Right lobe of liver (tissue), 6 donors: Measurements from ENCODE around the gene HPN. TPM values are rescaled to one million over a fixed set of nuclear protein-coding genes. Genes with fewer than 3 reads are reported as not detected.
A peak's percentile ranks its signal among the peaks of the same experiment; 100 is the strongest.

Source experiments
- ATAC-seq, 4 donors: fragments of 200-7000 bp; cut with Tn5 transposase; one replicate each; pipeline ENCODE4 v1.9.1; 2020; ENCODE audit warnings: mild to moderate bottlenecking in 4 of 4, moderate library complexity in 4 of 4
- DNase-seq, 3 donors: peaks; one replicate each; pipeline ENCODE4 v3.0.0-alpha.2; 2020
- H3K27ac ChIP-seq, 3 donors: fragments of 200-600 bp; one replicate each; pipeline ENCODE4 v1.8.0; 2022
- H3K27me3 ChIP-seq, 2 donors: fragments of 200-600 bp; one replicate each; pipeline ENCODE4 v1.8.0; 2022
- H3K36me3 ChIP-seq, 4 donors: fragments of 200-600 bp; sonication (generic) in 1 of 4; one replicate each; pipeline versions ENCODE4 v1.5.1 to v1.8.0; 2017 to 2022; ENCODE audit warnings: control low read depth in 1 of 4
- H3K4me1 ChIP-seq, 4 donors: fragments of 200-600 bp; sonication (generic) in 1 of 4; one replicate each; pipeline versions ENCODE4 v1.5.1 to v1.8.0; 2017 to 2022; ENCODE audit warnings: control low read depth in 1 of 4
- H3K4me3 ChIP-seq, 3 donors: fragments of 200-600 bp; one replicate each; pipeline ENCODE4 v1.8.0; 2022
- H3K9me3 ChIP-seq, 4 donors: fragments of 200-600 bp; sonication (generic) in 1 of 4; one replicate each; pipeline versions ENCODE4 v1.5.1 to v1.8.0; 2017 to 2022; ENCODE audit warnings: control low read depth in 1 of 4
- POLR2A ChIP-seq: fragments of 450-650 bp; IDR thresholded peaks from one replicate; pipeline ENCODE4 v1.6.1; 2017; ENCODE audit warnings: antibody characterized with exemption, mild to moderate bottlenecking
- WGBS: methylation state at CpG from one replicate; pipeline ENCODE4 v1.1.6; 2018; ENCODE audit warnings: low coverage, low lambda C conversion rate; ENCODE audit not compliant: insufficient coverage; ENCODE audit errors: missing lambda C conversion rate; 5-methylcytosine and 5-hydroxymethylcytosine counted together
- intact Hi-C, 2 donors: fragments of 100-400 bp; cut with DNase I; formaldehyde crosslinking; loops; one replicate each; pipeline versions ENCODE4 v1.11.2 to v1.14.1; 2022
- total RNA-seq, 6 experiments: library from RNA; depleted of rRNA in 2 of 6; stranded (reverse); fragments of >200 nt in 2 of 6; fragmentation: NEBNext Ultra II Directional in 3 of 6; extraction: Animal tissue kit (Norgen Biotek cat#: 25700) in 3 of 6; gene quantifications; one replicate each; pipeline versions ENCODE4 v1.1.0 to v1.2.4, GENCODE V29; 2016 to 2023
- TF ChIP-seq, protein P1 (sequence below), 4 donors: fragments of 200-600 bp in 3 of 4; fragments of 450-650 bp in 1 of 4; IDR thresholded peaks; one replicate each; pipeline versions ENCODE4 v1.5.1 to v1.8.0; 2016 to 2022; ENCODE audit warnings: antibody characterized with exemption in 4 of 4, mild to moderate bottlenecking in 2 of 4
- donor health status: DM: no; HTN: yes; CAD: no.
- donor health status: DM: no; HTN: no; CAD: no.
- donor health status: DM: no; HTN: no; CAD: no.
- donor health status: DM: no; HTN: yes; CAD: no.
- donor health status: DM: no; HTN: yes; CAD: no.

HPN gene
- total RNA-seq, 6 experiments from 2014 or later = 285 to 486 (median 374) TPM

DNA sequence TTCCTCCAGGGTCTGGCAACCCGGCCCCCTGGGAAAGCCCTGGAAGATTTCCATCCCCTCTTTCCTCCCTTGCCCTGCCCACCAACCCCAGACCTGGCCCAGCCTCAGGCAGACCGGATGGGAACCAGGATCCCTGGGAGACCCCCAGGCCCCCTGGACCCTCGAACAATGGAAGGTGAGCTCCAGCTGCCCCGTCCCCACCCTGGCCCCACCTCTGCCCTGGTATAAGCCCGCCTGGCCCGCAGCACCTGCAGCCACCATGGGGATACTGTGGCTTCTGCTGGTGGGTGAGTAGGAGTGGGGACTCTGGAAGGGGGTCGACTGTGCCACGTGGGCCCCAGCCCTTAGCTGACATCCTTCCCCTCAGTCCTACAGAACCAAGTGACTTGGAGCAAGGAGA lies 32.4 kb downstream of the HPN start:
- TF ChIP-seq, protein P1, sequence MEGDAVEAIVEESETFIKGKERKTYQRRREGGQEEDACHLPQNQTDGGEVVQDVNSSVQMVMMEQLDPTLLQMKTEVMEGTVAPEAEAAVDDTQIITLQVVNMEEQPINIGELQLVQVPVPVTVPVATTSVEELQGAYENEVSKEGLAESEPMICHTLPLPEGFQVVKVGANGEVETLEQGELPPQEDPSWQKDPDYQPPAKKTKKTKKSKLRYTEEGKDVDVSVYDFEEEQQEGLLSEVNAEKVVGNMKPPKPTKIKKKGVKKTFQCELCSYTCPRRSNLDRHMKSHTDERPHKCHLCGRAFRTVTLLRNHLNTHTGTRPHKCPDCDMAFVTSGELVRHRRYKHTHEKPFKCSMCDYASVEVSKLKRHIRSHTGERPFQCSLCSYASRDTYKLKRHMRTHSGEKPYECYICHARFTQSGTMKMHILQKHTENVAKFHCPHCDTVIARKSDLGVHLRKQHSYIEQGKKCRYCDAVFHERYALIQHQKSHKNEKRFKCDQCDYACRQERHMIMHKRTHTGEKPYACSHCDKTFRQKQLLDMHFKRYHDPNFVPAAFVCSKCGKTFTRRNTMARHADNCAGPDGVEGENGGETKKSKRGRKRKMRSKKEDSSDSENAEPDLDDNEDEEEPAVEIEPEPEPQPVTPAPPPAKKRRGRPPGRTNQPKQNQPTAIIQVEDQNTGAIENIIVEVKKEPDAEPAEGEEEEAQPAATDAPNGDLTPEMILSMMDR (IDR thresholded peaks at IDR 0.05) = no peak
- TF ChIP-seq POLR2A = no peak
- Histone ChIP-seq H3K27me3 (no peaks in the 10 kb centered on the region), H3K4me3 (no peak overlapping the region), H3K36me3 (no peaks in the 10 kb centered on the region), H3K9me3 (no peaks in the 10 kb centered on the region), H3K4me1 (no peaks in the 10 kb centered on the region), H3K27ac (no peak overlapping the region)
- intact Hi-C loops = no loop called here
- no CpG with 5 or more reads among the region's 8 CpGs for WGBS
- DNase-seq (no peak), ATAC-seq (peak in 1 of 4 donors; percentile 11)

DNA sequence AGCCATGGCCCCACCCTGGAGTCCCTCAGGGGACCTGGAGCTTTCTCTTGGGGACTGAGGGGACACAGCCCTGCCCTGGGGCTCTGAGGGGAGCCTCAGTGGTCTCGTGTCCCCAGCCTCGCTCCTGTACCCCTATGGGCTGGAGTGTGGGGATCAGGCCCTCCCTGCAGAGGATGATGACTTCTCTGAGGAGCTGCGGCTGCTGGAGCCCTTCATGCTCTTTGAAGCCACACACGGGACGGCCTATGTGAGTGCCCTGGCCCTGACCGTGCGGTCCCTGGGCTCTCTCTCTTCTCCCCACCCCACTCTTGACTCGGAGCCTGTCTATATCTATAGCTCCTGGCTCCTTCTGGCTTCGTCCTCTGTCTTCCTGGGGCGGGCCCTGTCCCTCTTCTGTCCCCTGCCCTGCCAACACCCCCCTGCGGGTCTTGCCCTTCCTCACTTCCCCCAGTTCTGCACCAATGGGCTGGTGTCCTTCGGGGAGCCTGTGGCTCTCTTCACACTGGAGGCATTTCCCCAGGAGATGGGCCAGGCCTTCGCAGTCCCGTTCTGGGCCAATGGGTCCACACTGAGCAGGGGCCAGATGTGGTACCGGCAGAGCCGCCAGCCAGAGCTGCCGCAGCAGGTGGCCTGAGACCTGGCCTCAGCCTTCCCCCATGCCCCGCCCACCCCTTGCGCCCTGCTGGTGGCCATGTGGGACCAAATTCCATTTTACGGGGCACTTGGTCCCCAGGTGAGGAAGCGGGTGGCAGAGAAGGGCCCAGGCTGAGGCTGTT lies 33.1 kb downstream of the HPN start:
- TF ChIP-seq, protein P1 (IDR thresholded peaks at IDR 0.05) = no peak
- no peak for TF ChIP-seq POLR2A
- Histone ChIP-seq H3K36me3 (no peaks in the 10 kb centered on the region), H3K4me3 (no peak overlapping the region), H3K27me3 (no peaks in the 10 kb centered on the region), H3K27ac (no peak overlapping the region), H3K4me1 (no peaks in the 10 kb centered on the region), H3K9me3 (no peaks in the 10 kb centered on the region)
- DNase-seq (no peak), ATAC-seq (peak in 1 of 4 donors; percentile 14)
- 86% methylated on average over 8 of the region's 21 CpGs for WGBS
- intact Hi-C loops = no loop called here

DNA sequence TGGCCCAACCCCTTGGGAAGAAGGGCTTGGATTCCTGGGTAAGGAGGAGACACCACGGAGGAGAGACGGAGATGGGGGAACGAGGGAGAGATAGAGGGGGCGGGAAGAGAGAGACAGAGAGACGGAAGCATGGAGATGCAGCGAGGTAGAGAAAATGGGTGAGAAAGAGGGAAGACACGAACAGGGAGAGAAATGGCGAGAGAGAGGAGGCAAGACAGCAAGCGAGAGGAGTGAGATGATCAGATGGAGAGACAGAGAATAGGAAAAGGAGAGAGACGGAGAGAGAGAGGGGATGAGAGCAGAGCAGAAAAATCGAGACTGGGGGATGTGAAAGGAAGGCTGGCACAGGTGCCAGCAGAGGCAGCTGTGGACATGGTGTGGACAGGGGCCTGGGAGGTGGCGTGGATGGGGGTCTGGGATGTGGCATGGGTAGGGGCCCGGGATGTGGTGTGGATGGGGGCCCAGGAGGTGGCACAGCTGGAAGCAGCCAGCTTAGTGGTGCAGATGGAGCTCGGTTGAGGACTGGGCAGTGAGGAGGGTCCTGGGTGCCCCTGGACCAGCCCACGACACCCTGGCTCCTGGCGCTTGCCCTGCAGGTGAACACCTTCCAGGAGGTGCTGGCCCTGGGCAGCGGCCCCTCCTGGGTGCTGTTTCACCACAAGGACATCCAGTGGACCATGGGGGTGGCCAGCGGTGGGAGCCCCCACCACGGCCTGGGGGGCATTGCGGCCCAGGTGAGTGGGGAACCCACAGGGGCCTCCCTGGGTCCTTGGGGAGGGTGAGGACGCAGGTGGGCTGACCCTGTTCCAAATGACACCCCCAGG lies 33.9 kb downstream of the HPN start:
- TF ChIP-seq, protein P1 (IDR thresholded peaks at IDR 0.05) = no peak
- TF ChIP-seq POLR2A = no peak
- no peaks in the 10 kb centered on the region for H3K9me3 ChIP-seq
- ATAC-seq (peak in 1 of 4 donors; percentile 4), DNase-seq (no peak)
- H3K36me3 ChIP-seq = no peaks in the 10 kb centered on the region
- no peak overlapping the region for H3K27ac ChIP-seq
- intact Hi-C loops = no loop called here
- 86% methylated on average over 12 of the region's 21 CpGs for WGBS
- no peaks in the 10 kb centered on the region for H3K27me3 ChIP-seq
- H3K4me3 ChIP-seq = no peak overlapping the region
- H3K4me1 ChIP-seq = peaks cover 0 to 3% (median 1%) of the 10 kb centered on the region in 4 donors

DNA sequence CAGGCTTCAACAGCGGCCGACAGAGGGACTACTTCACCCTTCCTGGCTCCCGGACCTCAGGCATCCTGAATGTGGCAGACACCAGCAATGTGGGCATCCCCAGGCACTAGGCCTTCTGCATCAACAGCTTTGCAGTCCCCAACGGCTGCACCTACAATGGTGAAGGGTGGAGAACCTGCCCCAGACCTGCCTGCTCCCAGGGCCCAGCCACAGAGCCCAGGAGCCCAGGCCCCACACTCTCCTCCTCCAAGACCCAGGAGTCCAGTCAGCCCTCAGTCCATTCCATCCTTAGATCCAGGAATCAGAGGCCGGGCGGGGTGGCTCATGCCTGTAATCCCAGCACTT lies 34.5 kb downstream of the HPN start:
- Histone ChIP-seq H3K36me3 (no peaks in the 10 kb centered on the region), H3K4me3 (no peak overlapping the region), H3K9me3 (no peaks in the 10 kb centered on the region), H3K27me3 (no peaks in the 10 kb centered on the region), H3K27ac (no peak overlapping the region), H3K4me1 (peaks cover 0 to 8% (median 4%) of the 10 kb centered on the region in 4 donors)
- intact Hi-C loops = no loop called here
- TF ChIP-seq, protein P1 (IDR thresholded peaks at IDR 0.05) = no peak
- no peak for TF ChIP-seq POLR2A
- WGBS = 67% methylated on average over 1 of the region's 6 CpGs
- ATAC-seq = no peak
- DNase-seq = no peak
